ENCODE measurements around the gene METTL17. TPM values are rescaled to one million over a fixed set of nuclear protein-coding genes. Genes with fewer than 3 reads are reported as not detected.

Gene METTL17
- total and polyA plus RNA-seq, 2 of the 13 experiments (the other 11 are each of a cell fraction or from before 2014, with no cell fraction given) = 122 to 199 TPM

GRCh38 chr14:21043974-21044618 lies 54.3 kb downstream of the METTL17 start (continued):
- TF ChIP-seq ZNF710 (CRISPR knock-in tag; IDR thresholded peaks at IDR 0.05; ENCODE audit: borderline replicate concordance) = no peak
- TF ChIP-seq IRF9 (CRISPR knock-in tag; IDR thresholded peaks at IDR 0.05; ENCODE audit: borderline replicate concordance) = peak; percentile 67
- TF ChIP-seq ZNF703 (CRISPR knock-in tag; IDR thresholded peaks at IDR 0.05; ENCODE audit: borderline replicate concordance) = no peak
- TF ChIP-seq ZNF331 (CRISPR knock-in tag; IDR thresholded peaks at IDR 0.05) = peak; percentile 62; the same call in 1 of the 2 replicates
- no peak for TF ChIP-seq HINFP (CRISPR knock-in tag; IDR thresholded peaks at IDR 0.05; ENCODE audit: low read depth)
- TF ChIP-seq TEF (CRISPR knock-in tag; IDR thresholded peaks at IDR 0.05) = no peak
- TF ChIP-seq MBNL3 (CRISPR knock-in tag; conservative IDR thresholded peaks at IDR 0.05) = no peak
- peak; percentile 63 for TF ChIP-seq BCL6 (CRISPR knock-in tag; IDR thresholded peaks at IDR 0.05)
- no peak for TF ChIP-seq ZBTB1 (CRISPR knock-in tag; IDR thresholded peaks at IDR 0.05; ENCODE audit: borderline replicate concordance)
- TF ChIP-seq CEBPG (CRISPR knock-in tag; IDR thresholded peaks at IDR 0.05) = peak; percentile 99
- TF ChIP-seq ZNF280D (CRISPR knock-in tag; IDR thresholded peaks at IDR 0.05) = 0 out of 2 replicates have a peak, but pooled peaks have one; percentile 59
- TF ChIP-seq RAD21 (CRISPR knock-in tag; IDR thresholded peaks at IDR 0.05) = no peak
- no peak for TF ChIP-seq SP140L (CRISPR knock-in tag; IDR thresholded peaks at IDR 0.05; ENCODE audit: borderline replicate concordance)
- 0 out of 2 replicates have a peak, but pooled peaks have one; percentile 33 for TF ChIP-seq NFKB2 (CRISPR knock-in tag; IDR thresholded peaks at IDR 0.05; ENCODE audit: borderline replicate concordance)
- TF ChIP-seq ZBTB38 (CRISPR knock-in tag; IDR thresholded peaks at IDR 0.05) = peak; percentile 67; the same call in 1 of the 2 replicates
- no peak for TF ChIP-seq SMAD1 (CRISPR knock-in tag; IDR thresholded peaks at IDR 0.05; ENCODE audit: borderline replicate concordance, low read depth)
- peak; percentile 93 for TF ChIP-seq ZMYM2 (CRISPR knock-in tag; IDR thresholded peaks at IDR 0.05)
- TF ChIP-seq ZSCAN21 (CRISPR knock-in tag; IDR thresholded peaks at IDR 0.05; ENCODE audit: borderline replicate concordance) = no peak; the same call in 1 of the 2 replicates
- no peak for TF ChIP-seq ATM (IDR thresholded peaks at IDR 0.05; ENCODE audit: borderline replicate concordance)

Data from HepG2 (cell line).